GM12874 (cell line): Measurements from ENCODE around the gene UBE2Z.

Source experiments
- TF ChIP-seq, protein P1 (sequence below): IDR thresholded peaks from 2 replicates; pipeline ENCODE4 v1.5.1; 2011; ENCODE audit warnings: low read depth, mild to moderate bottlenecking, control low read depth, low read length, moderate library complexity; ENCODE audit not compliant: insufficient read depth

UBE2Z gene

GRCh38 chr17:48908047-48908843 lies at the start of gene UBE2Z:
Gene UBE2Z (plus strand): TSS chr17:48908407. CDS start chr17:48908504, 97 bp downstream.
- TF ChIP-seq, protein P1, sequence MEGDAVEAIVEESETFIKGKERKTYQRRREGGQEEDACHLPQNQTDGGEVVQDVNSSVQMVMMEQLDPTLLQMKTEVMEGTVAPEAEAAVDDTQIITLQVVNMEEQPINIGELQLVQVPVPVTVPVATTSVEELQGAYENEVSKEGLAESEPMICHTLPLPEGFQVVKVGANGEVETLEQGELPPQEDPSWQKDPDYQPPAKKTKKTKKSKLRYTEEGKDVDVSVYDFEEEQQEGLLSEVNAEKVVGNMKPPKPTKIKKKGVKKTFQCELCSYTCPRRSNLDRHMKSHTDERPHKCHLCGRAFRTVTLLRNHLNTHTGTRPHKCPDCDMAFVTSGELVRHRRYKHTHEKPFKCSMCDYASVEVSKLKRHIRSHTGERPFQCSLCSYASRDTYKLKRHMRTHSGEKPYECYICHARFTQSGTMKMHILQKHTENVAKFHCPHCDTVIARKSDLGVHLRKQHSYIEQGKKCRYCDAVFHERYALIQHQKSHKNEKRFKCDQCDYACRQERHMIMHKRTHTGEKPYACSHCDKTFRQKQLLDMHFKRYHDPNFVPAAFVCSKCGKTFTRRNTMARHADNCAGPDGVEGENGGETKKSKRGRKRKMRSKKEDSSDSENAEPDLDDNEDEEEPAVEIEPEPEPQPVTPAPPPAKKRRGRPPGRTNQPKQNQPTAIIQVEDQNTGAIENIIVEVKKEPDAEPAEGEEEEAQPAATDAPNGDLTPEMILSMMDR: peak; percentile 41; the same call in 1 of the 2 replicates

- TF ChIP-seq, protein P1: peak; percentile 14; the same call in 1 of the 2 replicates
These were observed 48.2 kb upstream of the UBE2Z start for GRCh38 chr17:48860034-48860433.

DNA sequence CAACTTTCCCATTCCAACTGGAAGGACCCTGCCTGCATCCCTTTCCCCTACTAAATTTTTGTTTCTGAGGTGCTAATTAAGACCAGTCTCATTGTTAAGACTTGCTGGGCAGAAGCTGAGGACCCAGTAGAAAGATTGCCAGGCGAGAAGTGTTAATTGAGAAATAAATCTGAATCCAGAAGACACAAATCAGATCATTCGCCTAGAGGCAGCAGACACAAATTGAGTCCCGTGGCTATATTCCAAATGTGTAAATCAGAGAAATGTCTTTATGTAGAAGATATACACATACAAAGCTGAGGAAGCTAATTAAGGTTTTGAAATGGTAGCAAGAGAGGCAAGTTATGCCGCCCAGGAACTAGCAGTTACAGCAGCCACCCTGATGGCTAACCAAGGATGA lies 47.8 kb upstream of the UBE2Z start:
- TF ChIP-seq, protein P1: no peak

DNA sequence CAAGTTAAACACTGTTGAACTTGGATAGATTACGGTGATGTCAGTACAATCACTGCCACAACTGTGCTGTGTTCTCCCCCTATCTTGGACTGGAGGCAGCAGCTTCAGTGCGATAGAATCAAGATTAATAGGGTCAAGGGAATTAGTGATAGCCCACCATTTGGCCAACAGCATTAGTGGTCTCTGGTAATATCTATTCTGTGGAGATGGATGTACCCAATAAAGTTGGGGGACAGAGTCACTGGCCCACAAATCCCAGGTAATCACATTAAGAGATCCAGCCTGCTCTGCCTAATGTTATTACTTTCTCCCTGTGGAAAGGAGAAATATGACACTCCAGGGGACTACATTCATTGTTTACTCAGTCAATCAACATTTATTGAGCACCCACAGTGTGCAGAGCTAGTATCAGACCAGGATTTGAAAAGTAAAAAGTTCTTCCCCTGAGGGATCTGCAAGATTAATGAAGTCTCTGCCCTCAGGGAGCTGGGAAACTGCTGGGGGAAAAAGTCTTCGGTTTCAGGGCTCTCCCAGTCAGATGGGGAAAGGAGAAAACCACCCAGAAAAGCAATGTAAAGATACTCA lies 39.2 kb upstream of the UBE2Z start:
- TF ChIP-seq, protein P1: no peak

DNA sequence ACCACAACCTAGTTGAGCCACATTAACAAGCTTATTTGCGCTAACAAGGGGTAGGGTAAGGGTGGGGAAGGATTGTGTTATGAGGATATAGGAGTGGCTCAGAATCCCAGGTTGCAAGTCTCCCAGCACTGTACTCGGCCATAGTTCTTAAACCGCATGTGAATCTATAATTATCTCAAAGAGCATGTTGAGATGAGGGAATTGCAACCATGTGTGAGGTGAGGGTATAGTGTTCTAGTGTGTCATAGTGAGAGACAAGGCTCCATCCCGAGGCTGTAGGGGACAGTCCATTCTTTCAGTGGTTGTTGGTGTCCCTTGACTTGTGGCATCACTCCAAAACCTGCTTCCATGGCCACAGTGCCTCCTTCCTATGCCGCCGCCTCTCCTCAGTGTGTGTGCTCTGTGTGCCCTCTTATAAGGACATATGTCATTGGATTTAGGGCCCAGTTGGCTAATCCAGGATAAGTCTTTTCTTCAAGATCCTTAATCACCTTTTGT lies 38.3 kb upstream of the UBE2Z start:
- TF ChIP-seq, protein P1: no peak

- TF ChIP-seq, protein P1: no peak
These were observed 37.1 kb upstream of the UBE2Z start for GRCh38 chr17:48871035-48871550.
